ENCODE measurements around the gene SORL1.

DNA sequence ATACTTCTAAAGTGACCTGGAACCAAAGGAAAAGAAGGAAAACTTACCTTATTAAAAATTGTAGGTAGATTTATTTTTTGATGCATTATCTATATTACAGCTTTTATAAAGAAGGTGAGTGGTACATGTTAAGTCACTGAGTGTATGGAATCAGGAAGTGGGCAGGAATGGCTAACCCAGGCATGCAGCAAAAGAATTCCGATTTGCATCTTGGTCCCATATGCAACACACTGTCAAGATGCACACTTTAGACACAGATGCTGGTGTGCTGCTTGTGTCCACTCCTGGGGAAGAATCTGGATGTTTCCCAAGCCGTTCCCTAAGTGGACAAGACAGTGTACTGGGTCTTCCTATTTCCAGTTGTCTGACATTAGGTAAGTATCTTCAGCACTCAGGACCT lies 100.5 kb downstream of the SORL1 start:
- TF ChIP-seq CTCF (conservative IDR thresholded peaks at IDR 0.05 in 1 of 2, IDR thresholded peaks at IDR 0.05 in 1 of 2; ENCODE audit: extremely low read depth in 1 of 2, insufficient read depth in 1 of 2, low read depth in 1 of 2, low read length in 2 of 2) (no peak), EZH2 (IDR thresholded peaks at IDR 0.05; ENCODE audit: borderline replicate concordance, low read length) (no peak)
